Liver (tissue), 3 donors: Measurements from ENCODE around the gene SMTNL2.

ENCODE experiments used
- EGR1 ChIP-seq, 2 donors: IDR thresholded peaks; 2 replicates each; pipeline ENCODE4 v1.6.1; 2016 to 2018; ENCODE audit warnings: antibody characterized with exemption in 2 of 2, low read depth in 2 of 2
- GABPA ChIP-seq, 2 donors: IDR thresholded peaks in 1 of 2; conservative IDR thresholded peaks in 1 of 2; 2 replicates each; pipeline ENCODE4 v1.6.1; 2016; ENCODE audit warnings: antibody characterized with exemption in 2 of 2, mild to moderate bottlenecking in 1 of 2, moderate library complexity in 1 of 2
- HNF4G ChIP-seq: IDR thresholded peaks from 2 replicates; pipeline ENCODE4 v1.6.1; 2016; ENCODE audit warnings: antibody characterized with exemption
- JUND ChIP-seq, 2 donors: IDR thresholded peaks; 2 replicates each; pipeline ENCODE4 v1.6.1; 2016; ENCODE audit warnings: antibody characterized with exemption in 2 of 2
- MAX ChIP-seq: IDR thresholded peaks from 2 replicates; pipeline ENCODE4 v1.6.1; 2016; ENCODE audit warnings: antibody characterized with exemption
- RAD21 ChIP-seq, 2 donors: IDR thresholded peaks; 2 replicates each; pipeline ENCODE4 v1.6.1; 2016; ENCODE audit warnings: antibody characterized with exemption in 2 of 2, mild to moderate bottlenecking in 2 of 2
- RXRA ChIP-seq, 2 donors: IDR thresholded peaks; 2 replicates each; pipeline ENCODE4 v1.6.1; 2017 to 2018; ENCODE audit warnings: antibody characterized with exemption in 2 of 2, mild to moderate bottlenecking in 1 of 2
- SP1 ChIP-seq: IDR thresholded peaks from 2 replicates; pipeline ENCODE4 v1.6.1; 2018; ENCODE audit warnings: antibody characterized with exemption, mild to moderate bottlenecking
- TAF1 ChIP-seq: conservative IDR thresholded peaks from 2 replicates; pipeline ENCODE4 v1.6.1; 2016; ENCODE audit warnings: antibody characterized with exemption, mild to moderate bottlenecking
- YY1 ChIP-seq: IDR thresholded peaks from 2 replicates; pipeline ENCODE4 v1.6.1; 2016; ENCODE audit warnings: antibody characterized with exemption, mild to moderate bottlenecking
- ZBTB33 ChIP-seq: IDR thresholded peaks from 2 replicates; pipeline ENCODE4 v1.6.1; 2016; ENCODE audit warnings: antibody characterized with exemption
- TF ChIP-seq, protein P1 (sequence below): fragments of 150-350 bp; IDR thresholded peaks from 2 replicates; pipeline ENCODE4 v1.5.1; 2017; ENCODE audit warnings: improper control_type of control experiment, low read depth, low read length; ENCODE audit not compliant: missing input control
- TF ChIP-seq, protein P2 (sequence below): IDR thresholded peaks from 2 replicates; pipeline ENCODE4 v1.6.1; 2016; ENCODE audit warnings: antibody characterized with exemption
- TF ChIP-seq, protein P3 (sequence below): IDR thresholded peaks from 2 replicates; pipeline ENCODE4 v1.6.1; 2016; ENCODE audit warnings: antibody characterized with exemption, mild to moderate bottlenecking
- donor health status: healthy.
- donor health status: healthy.

GRCh38 chr17:4597975-4598374, 13.6 kb downstream of the SMTNL2 start:
- TF ChIP-seq, protein P1, sequence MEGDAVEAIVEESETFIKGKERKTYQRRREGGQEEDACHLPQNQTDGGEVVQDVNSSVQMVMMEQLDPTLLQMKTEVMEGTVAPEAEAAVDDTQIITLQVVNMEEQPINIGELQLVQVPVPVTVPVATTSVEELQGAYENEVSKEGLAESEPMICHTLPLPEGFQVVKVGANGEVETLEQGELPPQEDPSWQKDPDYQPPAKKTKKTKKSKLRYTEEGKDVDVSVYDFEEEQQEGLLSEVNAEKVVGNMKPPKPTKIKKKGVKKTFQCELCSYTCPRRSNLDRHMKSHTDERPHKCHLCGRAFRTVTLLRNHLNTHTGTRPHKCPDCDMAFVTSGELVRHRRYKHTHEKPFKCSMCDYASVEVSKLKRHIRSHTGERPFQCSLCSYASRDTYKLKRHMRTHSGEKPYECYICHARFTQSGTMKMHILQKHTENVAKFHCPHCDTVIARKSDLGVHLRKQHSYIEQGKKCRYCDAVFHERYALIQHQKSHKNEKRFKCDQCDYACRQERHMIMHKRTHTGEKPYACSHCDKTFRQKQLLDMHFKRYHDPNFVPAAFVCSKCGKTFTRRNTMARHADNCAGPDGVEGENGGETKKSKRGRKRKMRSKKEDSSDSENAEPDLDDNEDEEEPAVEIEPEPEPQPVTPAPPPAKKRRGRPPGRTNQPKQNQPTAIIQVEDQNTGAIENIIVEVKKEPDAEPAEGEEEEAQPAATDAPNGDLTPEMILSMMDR, result no peak
- no peak for TF ChIP-seq YY1
- no peak for TF ChIP-seq EGR1 (IDR thresholded peaks at IDR 0.05; ENCODE audit: low read depth in 2 of 2)
- no peak for TF ChIP-seq SP1
- TF ChIP-seq, protein P2, sequence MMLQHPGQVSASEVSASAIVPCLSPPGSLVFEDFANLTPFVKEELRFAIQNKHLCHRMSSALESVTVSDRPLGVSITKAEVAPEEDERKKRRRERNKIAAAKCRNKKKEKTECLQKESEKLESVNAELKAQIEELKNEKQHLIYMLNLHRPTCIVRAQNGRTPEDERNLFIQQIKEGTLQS, result no peak
- no peak for TF ChIP-seq TAF1
- no peak for TF ChIP-seq MAX
- TF ChIP-seq RAD21 (IDR thresholded peaks at IDR 0.05), result no peak
- TF ChIP-seq GABPA (IDR thresholded peaks at IDR 0.05 in 1 of 2, conservative IDR thresholded peaks at IDR 0.05 in 1 of 2), result no peak
- TF ChIP-seq, protein P3, sequence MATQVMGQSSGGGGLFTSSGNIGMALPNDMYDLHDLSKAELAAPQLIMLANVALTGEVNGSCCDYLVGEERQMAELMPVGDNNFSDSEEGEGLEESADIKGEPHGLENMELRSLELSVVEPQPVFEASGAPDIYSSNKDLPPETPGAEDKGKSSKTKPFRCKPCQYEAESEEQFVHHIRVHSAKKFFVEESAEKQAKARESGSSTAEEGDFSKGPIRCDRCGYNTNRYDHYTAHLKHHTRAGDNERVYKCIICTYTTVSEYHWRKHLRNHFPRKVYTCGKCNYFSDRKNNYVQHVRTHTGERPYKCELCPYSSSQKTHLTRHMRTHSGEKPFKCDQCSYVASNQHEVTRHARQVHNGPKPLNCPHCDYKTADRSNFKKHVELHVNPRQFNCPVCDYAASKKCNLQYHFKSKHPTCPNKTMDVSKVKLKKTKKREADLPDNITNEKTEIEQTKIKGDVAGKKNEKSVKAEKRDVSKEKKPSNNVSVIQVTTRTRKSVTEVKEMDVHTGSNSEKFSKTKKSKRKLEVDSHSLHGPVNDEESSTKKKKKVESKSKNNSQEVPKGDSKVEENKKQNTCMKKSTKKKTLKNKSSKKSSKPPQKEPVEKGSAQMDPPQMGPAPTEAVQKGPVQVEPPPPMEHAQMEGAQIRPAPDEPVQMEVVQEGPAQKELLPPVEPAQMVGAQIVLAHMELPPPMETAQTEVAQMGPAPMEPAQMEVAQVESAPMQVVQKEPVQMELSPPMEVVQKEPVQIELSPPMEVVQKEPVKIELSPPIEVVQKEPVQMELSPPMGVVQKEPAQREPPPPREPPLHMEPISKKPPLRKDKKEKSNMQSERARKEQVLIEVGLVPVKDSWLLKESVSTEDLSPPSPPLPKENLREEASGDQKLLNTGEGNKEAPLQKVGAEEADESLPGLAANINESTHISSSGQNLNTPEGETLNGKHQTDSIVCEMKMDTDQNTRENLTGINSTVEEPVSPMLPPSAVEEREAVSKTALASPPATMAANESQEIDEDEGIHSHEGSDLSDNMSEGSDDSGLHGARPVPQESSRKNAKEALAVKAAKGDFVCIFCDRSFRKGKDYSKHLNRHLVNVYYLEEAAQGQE, result no peak
- TF ChIP-seq ZBTB33, result no peak
- no peak for TF ChIP-seq HNF4G
- TF ChIP-seq JUND (IDR thresholded peaks at IDR 0.05), result no peak
- TF ChIP-seq RXRA (IDR thresholded peaks at IDR 0.05), result no peak
